Stimulated activated CD4-positive, alpha-beta T cell treated with anti-CD3 and anti-CD28 coated beads, Interleukin-2, amount 100 ng/mL, for 24 hours (primary cell): Measurements from ENCODE around the gene CTSD.

Source experiments
- DNase-seq, 2 donors: peaks; one replicate each; pipeline ENCODE4 v3.0.0-alpha.2; 2020

The CTSD gene

DNA sequence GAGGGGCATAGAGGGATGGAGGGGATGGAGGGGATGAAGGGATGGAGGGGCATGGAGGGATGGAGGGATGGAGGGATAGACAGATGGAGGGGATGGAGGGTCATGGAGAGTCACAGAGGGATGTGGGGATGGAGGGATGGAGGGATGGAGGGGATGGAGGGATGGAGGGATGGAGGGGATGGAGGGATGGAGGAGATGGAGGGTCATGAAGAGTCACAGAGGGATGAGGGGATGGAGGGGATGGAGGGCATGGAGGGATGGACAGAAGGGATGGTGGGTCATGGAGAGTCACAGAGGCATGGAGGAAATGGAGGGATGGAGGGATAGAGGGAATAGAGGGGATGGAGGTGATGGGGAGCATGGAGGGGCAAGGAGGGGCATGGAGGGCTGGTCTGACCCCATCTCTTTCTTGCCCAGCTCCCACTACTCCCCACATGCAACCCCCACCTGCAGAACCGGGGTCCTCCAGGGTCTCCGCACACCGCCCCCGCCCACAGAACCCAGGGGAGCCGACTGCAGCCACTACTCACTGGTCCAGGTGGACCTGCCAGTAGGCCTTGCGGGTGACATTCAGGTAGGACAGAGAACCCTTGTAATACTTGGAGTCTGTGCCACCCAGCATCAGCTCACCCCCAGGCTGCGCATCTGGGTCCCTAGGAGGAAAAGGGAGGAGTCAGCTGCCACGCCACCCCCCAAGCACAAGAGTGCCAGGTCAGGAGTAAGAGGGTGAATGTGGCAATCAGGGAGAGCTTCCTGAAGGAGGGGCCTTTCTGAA is 9.2 kb downstream of the CTSD start:
- DNase-seq, result no peak

- no peak for DNase-seq
These were observed 9.8 kb downstream of the CTSD start for GRCh38 chr11:1753929-1754305.

GRCh38 chr11:1753229-1753928 is 10.3 kb downstream of the CTSD start:
- DNase-seq, result no peak

DNA sequence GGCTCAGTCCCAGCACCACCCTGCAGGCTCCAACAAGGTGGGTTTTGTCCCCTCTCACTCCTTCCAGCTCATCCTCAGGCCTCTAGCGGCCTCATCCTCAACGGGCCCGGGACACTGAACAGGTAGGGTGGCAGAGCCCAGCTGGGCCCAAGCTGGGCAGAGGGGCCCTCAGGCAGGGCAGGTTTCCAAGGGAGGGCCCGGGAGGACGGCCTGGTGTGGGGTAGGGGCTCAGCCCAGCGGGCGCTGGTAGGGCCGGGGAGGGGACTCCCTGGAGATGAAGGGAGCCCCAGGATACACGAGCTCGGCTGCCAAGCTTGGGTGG is 10.9 kb downstream of the CTSD start:
- DNase-seq, result no peak

- DNase-seq, result no peak
These were observed 11.5 kb downstream of the CTSD start for GRCh38 chr11:1751999-1752906.

- no peak for DNase-seq
These were observed 12.2 kb downstream of the CTSD start for GRCh38 chr11:1751531-1751921.

- no peak for DNase-seq
These were observed 12.7 kb downstream of the CTSD start for GRCh38 chr11:1750840-1751530.

GRCh38 chr11:1750481-1750839 is 13.3 kb downstream of the CTSD start, which contains the start of gene IFITM10:
Gene IFITM10, minus strand, starts transcription at chr11:1750595. Its CDS starts 153 bp downstream, at chr11:1750442.
- DNase-seq, result no peak

DNA sequence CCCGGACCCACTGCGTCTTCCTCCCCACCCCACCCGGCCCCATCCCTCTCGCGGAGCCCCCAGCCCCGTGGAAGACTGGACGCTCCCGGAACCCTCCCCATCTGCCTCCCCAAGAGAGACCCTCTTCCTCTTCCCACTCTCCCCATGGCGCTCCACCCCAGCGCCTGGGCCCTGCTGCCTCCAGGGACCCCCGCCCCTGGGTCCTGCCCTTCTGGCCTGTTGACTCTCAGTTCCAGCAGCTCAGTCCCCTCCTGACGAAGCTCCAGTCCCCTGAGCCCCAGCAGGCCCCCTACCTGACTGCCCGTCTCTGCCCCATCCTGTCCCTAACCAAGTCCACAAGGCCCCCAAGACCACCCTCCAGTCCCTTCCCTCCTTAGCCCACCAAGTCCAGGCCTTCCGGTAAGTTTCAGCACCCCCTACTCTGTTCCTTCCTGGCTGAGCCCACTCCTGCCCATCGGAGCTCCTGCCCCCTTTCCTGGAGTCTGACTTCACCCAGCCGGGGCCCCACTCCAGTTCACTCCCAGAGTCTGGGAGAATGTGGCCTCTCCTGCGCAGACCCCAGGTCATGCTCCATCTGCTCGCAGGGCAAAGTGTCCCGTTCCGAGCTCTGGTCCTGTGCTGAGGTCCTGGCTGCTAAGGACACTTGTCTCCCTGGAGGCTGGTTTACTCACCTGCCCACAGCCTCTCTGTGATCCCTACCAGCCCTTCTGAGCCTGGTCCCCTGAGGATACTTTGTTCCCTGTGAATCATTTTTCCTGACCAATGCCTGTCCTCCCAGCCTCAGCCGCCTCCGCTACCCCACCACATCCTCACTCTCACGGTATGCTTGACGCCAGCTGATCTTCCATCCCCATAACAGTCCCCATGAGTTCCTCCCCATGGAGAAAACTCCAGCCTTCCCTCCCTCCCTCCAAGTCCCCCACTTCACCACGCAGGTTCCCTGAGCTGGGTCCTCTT is 14.1 kb downstream of the CTSD start:
- DNase-seq, result no peak

DNA sequence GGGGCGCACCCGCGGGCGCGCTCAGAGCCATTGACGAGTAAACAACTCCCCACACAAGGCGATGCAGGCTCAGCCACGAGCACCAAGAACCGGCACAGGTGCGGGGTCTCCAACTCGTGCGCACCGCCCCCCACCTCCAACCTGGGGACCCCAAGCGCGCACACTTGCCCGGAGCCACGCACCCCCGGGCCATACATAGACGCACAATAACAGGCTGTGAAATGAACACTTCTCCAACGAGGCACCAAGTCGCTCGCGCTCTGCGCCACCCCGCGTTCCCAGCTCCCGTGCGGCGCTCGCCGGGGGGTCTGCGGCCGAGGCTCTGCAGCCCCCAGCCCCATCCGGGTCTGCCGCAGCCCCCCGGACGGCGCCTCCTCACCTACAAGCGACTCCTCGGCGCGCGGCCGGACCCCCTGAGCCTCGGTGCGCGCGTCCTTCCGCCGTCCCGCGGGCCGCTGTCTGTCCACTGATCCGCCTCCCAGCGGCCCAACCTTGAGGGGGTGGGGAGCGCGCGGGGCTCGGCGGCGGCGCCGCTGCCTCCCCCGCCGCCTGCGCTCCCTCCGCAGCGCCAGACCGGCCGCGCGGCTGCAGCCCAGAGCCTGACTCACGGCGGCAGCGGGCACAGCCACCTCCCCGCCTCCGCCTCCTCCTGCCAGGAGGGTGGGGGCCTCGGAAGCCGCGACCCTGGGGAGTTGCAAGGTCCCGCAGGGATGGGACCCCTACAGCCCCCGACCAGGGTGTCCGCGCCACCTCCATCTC is 14.9 kb downstream of the CTSD start:
- DNase-seq, result no peak

GRCh38 chr11:1747753-1748635 is 15.7 kb downstream of the CTSD start:
- no peak for DNase-seq

DNA sequence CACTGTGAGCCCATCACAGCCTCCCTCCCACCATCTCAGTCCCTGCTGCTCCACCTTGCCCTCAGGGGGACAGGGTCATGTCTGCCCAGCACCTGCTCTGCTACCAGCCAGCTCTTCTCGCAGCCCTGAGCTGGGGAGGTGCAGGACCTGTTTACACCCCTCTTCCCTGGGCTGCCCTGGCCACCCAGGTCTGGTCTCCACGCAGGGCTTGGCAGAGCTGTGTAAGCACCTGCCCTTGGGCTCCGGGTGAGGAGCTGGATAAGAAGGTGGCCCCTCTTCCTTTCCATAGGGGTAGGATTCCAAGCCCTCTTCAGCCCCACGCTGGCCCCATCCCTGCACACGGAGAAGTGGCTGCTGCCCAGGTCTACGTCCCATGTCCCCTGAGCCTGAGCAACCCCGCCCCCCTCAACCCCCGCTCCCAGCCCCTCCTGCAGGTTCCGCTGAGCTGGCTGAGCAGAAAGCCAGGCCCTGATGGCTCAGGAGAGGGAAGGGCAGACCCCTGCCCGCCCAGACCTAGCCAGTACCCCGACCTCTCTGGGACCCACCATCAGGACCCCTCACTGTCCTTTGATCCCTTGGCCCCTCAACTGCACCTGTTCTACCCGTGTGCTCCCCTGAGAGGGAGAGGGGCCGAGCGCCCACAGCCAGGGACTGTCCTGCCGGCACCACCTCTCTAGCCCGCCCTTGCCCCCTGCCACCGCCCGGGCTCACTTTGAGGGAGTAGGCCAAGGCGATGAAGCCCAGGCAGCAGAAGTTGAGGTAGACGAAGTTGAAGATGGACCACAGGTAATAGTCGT is 16.6 kb downstream of the CTSD start:
- DNase-seq, result no peak

GRCh38 chr11:1746511-1746931 is 17.2 kb downstream of the CTSD start:
- no peak for DNase-seq

DNA sequence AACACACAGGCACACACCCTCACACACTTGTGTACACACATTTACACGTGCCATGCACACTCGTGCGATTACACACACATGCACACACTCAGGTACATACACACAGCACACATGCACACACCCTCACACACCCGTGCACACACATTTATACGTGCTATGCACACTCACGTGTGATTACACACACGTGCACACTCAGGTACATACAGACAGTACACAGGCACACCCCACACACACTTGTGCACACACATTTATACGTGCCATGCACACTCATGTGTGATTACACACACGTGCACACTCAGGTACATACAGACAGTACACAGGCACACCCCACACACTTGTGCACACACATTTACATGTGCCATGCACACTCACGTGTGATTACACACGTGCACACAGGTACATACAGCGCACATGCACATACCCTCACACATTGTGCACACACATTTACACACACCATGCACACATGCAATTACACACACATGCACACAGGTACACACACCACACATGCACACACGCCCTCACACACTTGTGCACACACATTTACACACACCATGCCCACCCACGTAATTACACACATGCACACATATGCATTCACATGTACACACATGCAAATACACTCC is 17.9 kb downstream of the CTSD start:
- DNase-seq, result no peak

DNA sequence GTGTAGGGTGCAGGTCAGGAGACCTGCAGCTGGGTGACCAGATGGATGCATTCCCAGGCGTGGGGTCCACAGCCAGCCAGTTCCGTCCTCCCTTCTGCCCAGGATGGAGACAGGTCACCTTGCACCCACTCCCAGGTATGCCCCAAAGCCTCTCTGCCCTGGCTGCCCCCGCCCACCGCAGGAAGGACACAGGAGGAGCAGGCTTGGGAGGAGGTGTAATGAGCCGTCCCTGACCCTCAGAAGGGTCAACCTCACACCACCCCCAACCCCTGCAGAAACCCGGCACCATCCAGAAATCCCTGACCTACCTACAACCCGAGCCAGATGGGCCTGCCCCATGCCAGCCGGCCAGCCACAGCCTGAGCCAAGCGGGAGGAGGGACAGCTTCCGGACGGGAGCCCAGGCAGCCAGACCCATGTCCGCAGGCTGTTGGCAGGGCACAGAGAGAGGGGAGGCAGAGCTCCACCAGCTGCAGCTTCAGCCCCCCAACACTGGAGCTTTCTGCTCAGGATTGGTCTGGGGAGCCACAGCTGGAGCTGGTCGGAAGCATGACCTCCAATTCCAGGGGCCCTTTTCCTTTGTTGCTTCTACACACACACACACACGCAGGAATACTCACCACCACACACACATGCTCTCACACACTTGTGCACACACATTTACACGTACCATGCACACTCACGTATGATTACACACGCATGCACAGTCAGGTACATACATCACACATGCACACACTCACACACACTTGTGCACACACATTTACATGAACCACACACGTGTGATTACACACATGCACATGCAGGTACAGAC is 18.6 kb downstream of the CTSD start:
- no peak for DNase-seq

GRCh38 chr11:1744137-1744886 is 19.4 kb downstream of the CTSD start:
- DNase-seq, result no peak

GRCh38 chr11:1743585-1744136 is 20.1 kb downstream of the CTSD start:
- no peak for DNase-seq
